Memory B cell (primary cell): ENCODE measurements around the gene PALM3.

Experiments used
- ATAC-seq: fragments of 150-1000 bp; cut with Tn5 transposase; 2 replicates; pipeline ENCODE4 v1.10.0; 2021; ENCODE audit warnings: low read depth, mild to moderate bottlenecking, moderate library complexity
- DNase-seq, 2 donors: peaks; one replicate each; pipeline ENCODE4 v3.0.0; 2022; ENCODE audit warnings: low spot score in 2 of 2
- H3K27ac Mint-ChIP-seq: one replicate; pipeline ENCODE4 v1.8.0; 2022; ENCODE audit warnings: mild to moderate bottlenecking, moderate library complexity, mixed read lengths
- H3K27me3 Mint-ChIP-seq: one replicate; pipeline ENCODE4 v1.8.0; 2022; ENCODE audit warnings: mixed read lengths
- H3K36me3 Mint-ChIP-seq: one replicate; pipeline ENCODE4 v1.8.0; 2022; ENCODE audit warnings: mild to moderate bottlenecking, mixed read lengths
- H3K4me1 Mint-ChIP-seq: one replicate; pipeline ENCODE4 v1.8.0; 2022; ENCODE audit warnings: mixed read lengths
- H3K4me3 Mint-ChIP-seq: one replicate; pipeline ENCODE4 v1.8.0; 2022; ENCODE audit warnings: mild to moderate bottlenecking, moderate library complexity, mixed read lengths
- H3K9me3 Mint-ChIP-seq: one replicate; pipeline ENCODE4 v1.8.0; 2022; ENCODE audit warnings: mixed read lengths

The PALM3 gene

GRCh38 chr19:14061751-14062557, at the start of gene PALM3:
Gene PALM3 (minus strand): TSS chr19:14062076. CDS start chr19:14061980, 96 bp downstream.
- H3K4me3 Mint-ChIP-seq: no peak within 1 kb of the TSS
- ATAC-seq (no peak), DNase-seq (no peak)
- H3K27me3 Mint-ChIP-seq: peaks cover 28% of the 10 kb centered on the region
- H3K9me3 Mint-ChIP-seq: no peaks in the 10 kb centered on the region
- H3K27ac Mint-ChIP-seq: no peak within 1 kb of the TSS
- H3K4me1 Mint-ChIP-seq: peaks cover 14% of the 10 kb centered on the region
- no peaks in the 10 kb centered on the region for H3K36me3 Mint-ChIP-seq

- no peak overlapping the region for H3K4me3 Mint-ChIP-seq
- no peaks in the 10 kb centered on the region for H3K9me3 Mint-ChIP-seq
- H3K27ac Mint-ChIP-seq: no peak overlapping the region
- ATAC-seq (no peak), DNase-seq (no peak)
- H3K4me1 Mint-ChIP-seq: peaks cover 18% of the 10 kb centered on the region
- H3K36me3 Mint-ChIP-seq: peaks cover 2% of the 10 kb centered on the region
- H3K27me3 Mint-ChIP-seq: no peaks in the 10 kb centered on the region
Observed at GRCh38 chr19:14111486-14111885, 49.6 kb upstream of the PALM3 start.

- H3K36me3 Mint-ChIP-seq: peaks cover 4% of the 10 kb centered on the region
- DNase-seq: no peak
- ATAC-seq: no peak
- H3K27ac Mint-ChIP-seq: no peak overlapping the region
- H3K4me1 Mint-ChIP-seq: peaks cover 12% of the 10 kb centered on the region
- H3K4me3 Mint-ChIP-seq: no peak overlapping the region
- H3K9me3 Mint-ChIP-seq: no peaks in the 10 kb centered on the region
- H3K27me3 Mint-ChIP-seq: no peaks in the 10 kb centered on the region
Observed at GRCh38 chr19:14110650-14111049, 48.8 kb upstream of the PALM3 start.

- Mint-ChIP-seq H3K4me3 (no peak overlapping the region), H3K27me3 (no peaks in the 10 kb centered on the region), H3K4me1 (peaks cover 2% of the 10 kb centered on the region), H3K9me3 (no peaks in the 10 kb centered on the region), H3K36me3 (peaks cover 6% of the 10 kb centered on the region), H3K27ac (no peak overlapping the region)
- no peak for DNase-seq
- no peak for ATAC-seq
Observed at GRCh38 chr19:14107581-14108461, 45.9 kb upstream of the PALM3 start.

GRCh38 chr19:14106840-14107239, 45.0 kb upstream of the PALM3 start:
- no peak for DNase-seq
- Mint-ChIP-seq H3K36me3 (peaks cover 6% of the 10 kb centered on the region), H3K4me1 (peaks cover 2% of the 10 kb centered on the region), H3K27ac (no peak overlapping the region), H3K4me3 (no peak overlapping the region), H3K27me3 (no peaks in the 10 kb centered on the region), H3K9me3 (no peaks in the 10 kb centered on the region)
- ATAC-seq: no peak

- H3K9me3 Mint-ChIP-seq: no peaks in the 10 kb centered on the region
- H3K4me3 Mint-ChIP-seq: no peak overlapping the region
- ATAC-seq: no peak
- H3K27ac Mint-ChIP-seq: no peak overlapping the region
- peaks cover 2% of the 10 kb centered on the region for H3K4me1 Mint-ChIP-seq
- H3K27me3 Mint-ChIP-seq: no peaks in the 10 kb centered on the region
- DNase-seq: no peak
- H3K36me3 Mint-ChIP-seq: peaks cover 6% of the 10 kb centered on the region
Observed at GRCh38 chr19:14105680-14106079, 43.8 kb upstream of the PALM3 start.

- no peak overlapping the region for H3K4me3 Mint-ChIP-seq
- DNase-seq (no peak), ATAC-seq (no peak)
- H3K4me1 Mint-ChIP-seq: no peaks in the 10 kb centered on the region
- H3K36me3 Mint-ChIP-seq: peaks cover 6% of the 10 kb centered on the region
- no peaks in the 10 kb centered on the region for H3K27me3 Mint-ChIP-seq
- no peak overlapping the region for H3K27ac Mint-ChIP-seq
- no peaks in the 10 kb centered on the region for H3K9me3 Mint-ChIP-seq
Observed at GRCh38 chr19:14103310-14103709, 41.4 kb upstream of the PALM3 start.

GRCh38 chr19:14102756-14103155, 40.9 kb upstream of the PALM3 start:
- Mint-ChIP-seq H3K36me3 (peaks cover 6% of the 10 kb centered on the region), H3K4me1 (no peaks in the 10 kb centered on the region), H3K4me3 (no peak overlapping the region), H3K27ac (no peak overlapping the region), H3K9me3 (no peaks in the 10 kb centered on the region), H3K27me3 (no peaks in the 10 kb centered on the region)
- no peak for DNase-seq
- ATAC-seq: no peak

- ATAC-seq (no peak), DNase-seq (no peak)
- H3K36me3 Mint-ChIP-seq: peaks cover 8% of the 10 kb centered on the region
- H3K27ac Mint-ChIP-seq: no peak overlapping the region
- H3K27me3 Mint-ChIP-seq: no peaks in the 10 kb centered on the region
- no peaks in the 10 kb centered on the region for H3K4me1 Mint-ChIP-seq
- H3K9me3 Mint-ChIP-seq: no peaks in the 10 kb centered on the region
- H3K4me3 Mint-ChIP-seq: no peak overlapping the region
Observed at GRCh38 chr19:14102102-14102696, 40.3 kb upstream of the PALM3 start.

GRCh38 chr19:14101003-14101545, 39.2 kb upstream of the PALM3 start:
- Mint-ChIP-seq H3K27ac (no peak overlapping the region), H3K4me3 (no peak overlapping the region), H3K4me1 (no peaks in the 10 kb centered on the region), H3K27me3 (no peaks in the 10 kb centered on the region), H3K9me3 (no peaks in the 10 kb centered on the region), H3K36me3 (peaks cover 10% of the 10 kb centered on the region)
- ATAC-seq (no peak), DNase-seq (no peak)

- Mint-ChIP-seq H3K4me1 (no peaks in the 10 kb centered on the region), H3K27me3 (no peaks in the 10 kb centered on the region), H3K9me3 (no peaks in the 10 kb centered on the region), H3K27ac (no peak overlapping the region), H3K36me3 (peaks cover 7% of the 10 kb centered on the region), H3K4me3 (no peak overlapping the region)
- ATAC-seq (no peak), DNase-seq (no peak)
Observed at GRCh38 chr19:14097532-14098151, 35.8 kb upstream of the PALM3 start.

- H3K4me3 Mint-ChIP-seq: no peak overlapping the region
- no peaks in the 10 kb centered on the region for H3K27me3 Mint-ChIP-seq
- peaks cover 7% of the 10 kb centered on the region for H3K36me3 Mint-ChIP-seq
- no peak overlapping the region for H3K27ac Mint-ChIP-seq
- peaks cover 8% of the 10 kb centered on the region for H3K4me1 Mint-ChIP-seq
- ATAC-seq (no peak), DNase-seq (no peak)
- H3K9me3 Mint-ChIP-seq: no peaks in the 10 kb centered on the region
Observed at GRCh38 chr19:14096272-14096992, 34.6 kb upstream of the PALM3 start.

GRCh38 chr19:14094854-14095253, 33.0 kb upstream of the PALM3 start:
- no peak for ATAC-seq
- H3K27me3 Mint-ChIP-seq: no peaks in the 10 kb centered on the region
- no peak overlapping the region for H3K27ac Mint-ChIP-seq

More at GRCh38 chr19:14094854-14095253, 33.0 kb upstream of the PALM3 start:
- peaks cover 9% of the 10 kb centered on the region for H3K4me1 Mint-ChIP-seq
- H3K9me3 Mint-ChIP-seq: no peaks in the 10 kb centered on the region
- peaks cover 7% of the 10 kb centered on the region for H3K36me3 Mint-ChIP-seq
- H3K4me3 Mint-ChIP-seq: no peak overlapping the region
- DNase-seq: no peak
